Left renal pelvis (tissue), 4 donors: Measurements from ENCODE around the gene ILK. TPM values are rescaled to one million over a fixed set of nuclear protein-coding genes. Genes with fewer than 3 reads are reported as not detected.

Source experiments
- DNase-seq, 4 donors: peaks; one replicate each; pipeline ENCODE4 v3.0.0-alpha.2; 2013; ENCODE audit warnings: low read depth in 4 of 4, low spot score in 3 of 4
- polyA plus RNA-seq, 4 donors: library from polyadenylated mRNA; unstranded; fragments of 120-200 nt; gene quantifications; one replicate each; pipeline ENCODE4 v1.2.1, GENCODE V29; 2013; ENCODE audit not compliant: insufficient read length in 4 of 4

The ILK gene
- polyA plus RNA-seq, 4 donors: 141 to 176 (median 151) TPM

GRCh38 chr11:6572215-6572614 lies 31.4 kb upstream of the ILK start:
- no peak for DNase-seq

DNA sequence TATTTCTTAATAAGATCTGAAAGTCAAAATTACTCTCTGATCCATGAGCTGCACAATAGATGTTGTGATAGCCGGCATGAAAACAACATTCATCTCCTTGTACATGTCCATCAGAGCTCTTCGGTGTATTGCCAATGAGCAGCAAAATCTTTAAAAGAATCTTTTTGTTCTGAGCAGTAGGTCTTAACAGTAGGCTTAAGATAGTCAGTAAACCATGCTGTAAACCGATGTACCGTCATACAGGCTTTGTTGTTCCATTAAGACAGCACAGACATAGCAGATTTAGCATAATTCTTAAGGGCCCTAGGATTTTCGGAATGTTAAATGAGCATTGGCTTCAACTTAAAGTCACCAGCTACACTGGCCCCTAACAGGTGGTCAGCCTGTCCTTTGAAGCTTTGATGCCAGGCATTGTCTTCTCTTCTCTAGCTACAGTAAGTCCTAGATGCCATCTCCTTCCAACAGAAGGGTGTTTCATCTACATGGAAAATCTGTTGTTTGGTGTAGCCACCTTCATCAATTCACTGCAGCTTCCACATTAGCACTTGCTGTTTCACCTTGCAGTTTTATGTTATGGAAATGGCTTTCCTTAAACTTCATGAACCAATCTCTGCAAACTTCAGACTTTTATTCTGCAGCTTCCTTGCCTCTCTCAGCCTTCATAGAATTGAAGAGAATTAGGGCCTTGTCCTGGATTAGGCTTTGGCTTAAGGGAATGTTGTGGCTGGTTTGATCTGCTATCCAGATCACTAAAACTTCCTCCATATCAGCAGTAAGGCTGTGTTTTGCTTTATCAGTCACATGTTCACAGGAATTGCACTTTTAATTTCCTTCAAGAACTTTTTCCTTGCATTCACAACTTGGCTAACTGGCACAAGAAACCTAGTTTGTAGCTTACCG lies 28.5 kb upstream of the ILK start:
- DNase-seq: no peak

DNA sequence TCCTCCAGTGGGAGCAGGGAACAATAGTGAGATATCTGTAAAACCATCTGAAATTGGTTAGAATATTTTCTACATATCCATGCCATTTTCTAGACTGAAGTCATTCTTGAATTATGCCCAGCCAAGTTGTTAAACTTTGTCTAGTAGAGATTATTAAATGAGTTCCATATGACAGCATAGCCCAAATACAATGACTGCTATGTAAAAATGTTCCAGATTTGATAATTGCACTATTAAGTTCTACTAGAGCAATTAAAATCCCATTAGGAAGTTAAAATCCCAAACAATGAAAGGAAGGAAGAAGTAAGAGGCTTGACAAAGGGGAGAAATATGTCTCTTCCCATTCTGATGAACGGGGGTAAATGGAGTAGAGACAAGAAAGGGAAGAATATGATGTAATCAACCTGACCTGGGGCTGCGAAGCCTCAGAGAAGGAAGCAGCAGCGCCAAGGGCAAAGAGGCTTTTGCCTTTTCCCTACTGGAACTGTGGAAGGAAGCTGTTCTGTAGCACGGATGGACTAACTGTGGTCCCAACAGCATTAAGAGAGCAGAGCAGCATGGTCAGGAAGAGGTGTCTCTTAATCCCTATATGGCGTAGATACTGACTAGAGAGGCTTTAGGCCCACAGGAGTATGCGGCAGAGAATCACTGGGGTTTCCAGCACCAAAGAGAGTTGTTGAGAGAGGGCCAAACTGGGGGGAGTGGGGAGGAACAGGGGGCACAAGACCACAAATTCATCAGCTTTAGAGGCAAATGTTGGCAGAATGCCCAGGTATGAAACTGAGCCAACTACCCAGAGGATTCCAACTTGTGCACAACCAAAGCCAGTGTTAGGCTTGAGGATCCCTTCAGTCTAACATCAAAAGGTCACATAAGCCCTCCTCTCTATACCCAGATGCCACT lies 26.9 kb upstream of the ILK start:
- no peak for DNase-seq

GRCh38 chr11:6578134-6578533 lies 25.4 kb upstream of the ILK start:
- no peak for DNase-seq

DNA sequence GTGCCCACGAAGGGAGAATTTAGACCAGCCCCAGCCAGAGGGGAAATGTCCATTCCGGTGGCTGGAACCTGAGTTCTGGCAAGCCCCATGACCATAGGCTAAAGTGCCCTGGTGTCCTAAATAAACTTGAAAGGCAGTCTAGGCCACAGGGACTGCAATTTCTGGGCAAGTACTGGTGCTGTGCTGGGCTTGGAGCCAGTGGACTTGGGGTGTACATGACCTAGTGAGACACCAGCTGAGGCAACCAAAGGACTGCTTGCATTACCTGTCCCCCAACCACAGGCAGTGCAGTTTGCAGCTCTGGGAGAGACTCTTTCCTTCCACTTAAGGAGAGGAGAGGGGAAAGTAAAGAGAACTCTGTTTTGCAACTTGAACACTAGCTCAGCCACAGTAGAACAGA lies 23.9 kb upstream of the ILK start:
- DNase-seq: no peak

- DNase-seq: no peak
Measured at GRCh38 chr11:6583584-6583983, 20.0 kb upstream of the ILK start.

DNA sequence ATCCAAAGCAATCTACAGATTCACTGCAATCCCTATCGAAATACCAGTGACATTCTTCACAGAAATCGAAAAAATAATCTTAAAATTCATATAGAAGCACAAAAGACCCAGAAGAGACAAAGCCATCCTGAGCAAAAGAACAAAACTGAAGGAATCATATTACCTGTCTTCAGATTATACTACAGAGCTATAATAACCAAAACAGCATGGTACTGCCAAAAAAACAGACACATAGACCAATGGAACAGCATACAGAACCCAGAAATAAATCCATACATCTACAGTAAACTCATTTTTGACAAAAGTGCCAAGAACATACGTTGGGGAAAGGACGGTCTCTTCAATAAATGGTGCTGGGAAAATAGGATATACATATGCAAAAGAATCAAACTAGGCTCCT lies 19.0 kb upstream of the ILK start:
- DNase-seq: no peak

DNA sequence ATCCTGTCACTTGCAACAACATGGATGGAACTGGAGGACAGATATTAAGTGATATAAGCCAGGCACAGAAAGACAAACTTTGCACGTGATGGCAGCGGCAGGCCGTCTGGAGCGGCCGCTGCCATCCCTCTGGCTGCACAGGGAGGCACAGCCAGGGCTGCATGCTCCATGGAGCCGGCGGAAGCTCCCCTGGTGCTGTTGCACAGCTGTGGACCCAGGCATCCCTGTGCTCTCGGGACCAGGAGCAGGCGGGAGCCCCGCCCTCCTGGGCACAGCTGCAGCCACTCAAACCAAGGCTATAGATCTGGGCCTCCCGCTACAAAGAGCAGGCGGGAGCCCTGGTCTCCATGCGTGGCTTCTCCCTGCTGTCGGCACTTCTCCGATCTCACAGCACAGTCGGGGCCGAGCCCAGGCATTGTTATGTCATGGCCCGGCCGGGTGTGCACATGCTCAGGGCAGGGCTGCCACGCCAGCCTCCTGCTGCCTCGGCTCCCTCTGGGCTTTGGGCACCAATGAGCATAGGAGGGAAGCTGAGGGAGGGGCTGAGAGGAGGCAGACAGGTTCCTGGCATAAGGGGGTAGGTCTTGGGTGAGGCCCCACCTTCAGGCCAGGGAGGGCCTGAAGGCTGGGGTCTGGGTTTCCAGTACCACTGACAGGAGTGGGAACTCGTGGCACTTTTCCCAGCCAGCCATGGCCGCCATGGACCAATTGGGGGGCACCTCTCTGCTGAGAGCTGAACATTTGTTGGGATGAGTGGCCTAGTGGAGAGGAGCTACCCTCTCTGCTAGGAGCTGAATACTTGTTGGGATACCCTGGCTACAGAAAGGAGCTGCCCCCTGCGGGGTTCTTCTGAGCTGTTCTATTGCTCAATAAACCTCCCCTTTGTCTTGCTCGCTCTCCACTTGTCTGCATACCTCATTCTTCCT lies 16.9 kb upstream of the ILK start:
- no peak for DNase-seq

DNA sequence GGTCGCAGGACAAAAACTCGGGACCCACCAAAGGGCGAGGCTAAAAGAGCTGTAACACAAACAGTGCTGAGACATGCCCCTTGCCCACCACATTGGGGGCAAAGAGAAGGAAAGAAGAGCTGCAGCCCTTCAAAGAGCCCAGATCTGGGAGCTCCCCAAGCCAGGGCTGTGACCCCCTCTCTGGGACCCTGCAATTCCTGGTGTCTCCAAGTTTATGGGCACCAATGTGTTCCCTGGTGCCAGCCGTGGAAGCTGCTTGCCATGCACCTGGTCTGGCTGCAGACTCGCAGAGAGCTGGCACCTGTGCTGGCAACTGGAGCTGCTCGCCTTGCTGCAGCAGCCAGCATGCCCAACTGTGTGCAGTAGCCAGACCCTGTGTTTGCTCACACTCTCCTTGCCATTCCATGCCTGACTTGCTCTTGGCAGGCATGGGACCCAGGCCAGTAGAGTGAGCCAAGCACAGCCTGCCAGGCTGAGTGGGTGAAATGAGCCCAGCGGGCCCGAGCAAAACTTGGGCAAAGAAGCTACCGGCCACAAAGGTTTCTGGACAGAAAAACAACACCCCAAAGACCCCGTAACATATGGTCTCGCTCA lies 16.1 kb upstream of the ILK start:
- DNase-seq: no peak

GRCh38 chr11:6588018-6588417 lies 15.6 kb upstream of the ILK start:
- no peak for DNase-seq

DNA sequence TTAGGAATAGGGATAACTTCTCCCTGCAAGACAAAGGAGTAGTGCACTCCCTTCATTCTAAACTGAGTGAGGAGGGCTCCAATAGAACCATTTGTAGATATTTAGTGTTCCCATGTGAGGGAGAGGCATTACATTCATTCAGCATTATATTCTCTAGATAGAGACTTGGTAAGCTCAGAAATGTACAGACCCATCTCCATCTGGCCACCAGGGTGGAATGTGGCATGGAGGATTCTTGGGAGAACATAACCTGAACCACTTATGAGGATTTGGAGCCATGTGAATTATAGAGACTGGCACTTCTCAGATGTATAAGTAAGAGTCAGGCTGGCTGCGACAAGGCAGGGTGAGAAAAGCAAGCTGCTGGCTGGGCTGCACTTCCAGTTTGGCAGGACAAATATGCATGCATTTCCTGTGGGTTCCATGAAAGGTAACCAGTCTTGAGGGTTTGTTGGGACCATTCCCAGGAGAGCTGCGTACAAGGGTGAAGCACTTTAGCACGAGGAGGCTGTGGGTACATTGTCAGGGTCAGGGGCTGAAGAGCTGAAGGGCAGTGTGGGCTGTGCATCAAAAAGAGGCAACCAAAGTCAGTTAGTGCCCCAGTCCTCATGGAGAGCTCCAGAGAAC lies 9.3 kb upstream of the ILK start:
- DNase-seq: no peak

DNA sequence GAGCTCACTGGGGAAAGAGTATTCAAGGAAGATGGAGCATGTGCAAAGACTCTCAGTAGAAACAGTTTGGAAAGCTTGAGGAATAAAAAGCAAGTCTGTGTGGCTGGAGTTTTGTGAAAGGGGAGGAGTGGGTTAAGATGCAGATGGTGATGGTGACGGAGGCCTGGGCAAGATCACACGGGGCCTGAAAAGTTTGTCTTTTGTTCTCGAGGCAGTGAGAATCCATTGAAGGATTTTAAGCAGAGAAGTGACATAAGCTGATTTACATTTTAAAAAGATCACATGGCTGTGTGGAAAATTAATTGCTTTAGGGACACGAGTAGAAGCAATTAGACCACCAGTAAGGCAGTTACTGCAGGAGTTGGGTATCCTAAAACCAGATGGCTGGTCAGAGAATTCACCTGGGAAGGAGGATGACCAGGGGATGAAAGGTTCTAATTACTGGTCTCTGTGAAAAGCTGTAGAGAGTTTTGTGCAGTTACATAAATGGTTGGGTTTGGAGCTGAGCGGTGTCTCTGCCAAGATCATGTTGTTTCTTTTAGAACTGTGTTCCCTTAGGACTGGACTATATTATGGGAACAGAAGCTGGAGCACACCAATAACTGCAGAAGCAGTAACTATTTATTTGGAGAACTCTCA lies 7.2 kb upstream of the ILK start:
- DNase-seq: no peak

DNA sequence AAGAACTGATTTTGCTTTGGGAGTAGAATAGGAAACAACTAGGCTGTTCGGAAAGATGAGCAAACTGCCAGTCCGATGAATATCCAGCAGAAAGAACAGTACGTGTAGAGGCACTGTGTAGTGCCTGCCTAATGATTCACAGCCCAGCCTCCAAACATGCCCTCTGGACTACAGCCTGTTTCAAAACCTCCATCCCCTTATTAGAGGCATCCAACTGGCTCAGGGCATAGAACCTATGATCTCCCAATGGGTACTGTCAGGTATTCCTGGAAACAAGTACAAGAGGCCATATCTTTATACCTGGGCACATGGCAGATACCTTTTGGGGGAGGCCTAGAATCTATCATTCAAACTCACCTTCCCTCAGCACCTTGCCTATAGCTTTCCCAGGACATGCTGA lies 5.0 kb upstream of the ILK start:
- DNase-seq: no peak

- DNase-seq: no peak
Measured at GRCh38 chr11:6599449-6599848, 4.1 kb upstream of the ILK start.

DNA sequence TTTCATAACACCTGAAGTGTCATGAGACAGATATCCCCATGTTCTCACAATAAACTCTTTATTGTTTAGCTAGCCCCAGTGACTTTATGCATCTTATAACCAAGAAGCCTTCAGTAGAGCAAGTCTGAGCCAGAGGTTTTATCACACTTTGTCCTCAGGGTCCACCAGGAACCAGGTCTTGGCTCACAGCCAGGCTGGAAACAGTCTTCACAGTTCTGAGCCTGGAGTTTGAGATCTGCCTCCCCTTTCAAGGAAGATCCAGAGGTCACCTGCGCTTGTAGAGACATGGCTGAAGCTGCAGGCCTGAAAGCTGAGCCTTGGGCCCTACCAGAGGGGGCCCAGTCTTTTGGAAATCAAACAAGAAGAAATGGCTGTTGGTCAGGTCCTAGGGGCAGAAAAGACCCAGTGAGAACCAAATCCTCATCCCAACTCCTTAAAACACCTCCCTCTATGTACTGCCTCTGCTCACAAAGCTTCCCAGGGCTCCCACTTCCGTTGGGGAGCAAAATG lies 3.6 kb upstream of the ILK start:
- DNase-seq: no peak

- no peak for DNase-seq
Measured at GRCh38 chr11:6601041-6601461, 2.5 kb upstream of the ILK start.

GRCh38 chr11:6602096-6602940 lies 1.3 kb upstream of the ILK start:
- no peak for DNase-seq

- DNase-seq: peak in 2 of 4 donors; percentile 40 to 58
Measured at GRCh38 chr11:6604081-6604626, 580 bp downstream of the ILK start.
